IPS-NIHi7 (cell line): ENCODE results near the gene NPR1.
A peak's percentile ranks its signal among the peaks of the same experiment; 100 is the strongest.
"Not testable (repeated sequence)": the region's sequence is repeated elsewhere in the genome, so short reads cannot be mapped to it uniquely, and the experiment has no call there.

Source experiments
- DNase-seq: peaks from one replicate; pipeline ENCODE4 v3.0.0; 2012; ENCODE audit warnings: mixed read lengths; ENCODE audit errors: extremely low spot score

Gene NPR1

GRCh38 chr1:153679337-153680119, 1.0 kb downstream of the NPR1 start:
- DNase-seq, result no peak

- peak; percentile 63 for DNase-seq
Measured at GRCh38 chr1:153680120-153680403, 1.6 kb downstream of the NPR1 start.

- no peak for DNase-seq
Measured at GRCh38 chr1:153682730-153683129, 4.2 kb downstream of the NPR1 start.

- DNase-seq, result no peak
Measured at GRCh38 chr1:153683854-153684253, 5.4 kb downstream of the NPR1 start.

GRCh38 chr1:153684892-153685291, 6.4 kb downstream of the NPR1 start:
- no peak for DNase-seq

- no peak for DNase-seq
Measured at GRCh38 chr1:153685544-153686340, 7.3 kb downstream of the NPR1 start.

GRCh38 chr1:153687346-153688125, 9.0 kb downstream of the NPR1 start:
- no peak for DNase-seq

GRCh38 chr1:153688276-153688675, 9.8 kb downstream of the NPR1 start:
- DNase-seq, result no peak

- DNase-seq, result no peak
Measured at GRCh38 chr1:153688736-153689328, 10.3 kb downstream of the NPR1 start.

- no peak for DNase-seq
Measured at GRCh38 chr1:153693466-153693865, 15.0 kb downstream of the NPR1 start.

- no peak for DNase-seq
Measured at GRCh38 chr1:153696741-153697140, 18.3 kb downstream of the NPR1 start.

- peak; percentile 83 for DNase-seq
Measured at GRCh38 chr1:153697191-153698019, 18.9 kb downstream of the NPR1 start.

- peak; percentile 61 for DNase-seq
Measured at GRCh38 chr1:153698020-153698922, 19.8 kb downstream of the NPR1 start.

GRCh38 chr1:153698923-153699714, 20.6 kb downstream of the NPR1 start:
- DNase-seq, result no peak

GRCh38 chr1:153699768-153700167, 21.3 kb downstream of the NPR1 start:
- DNase-seq, result no peak

- no peak for DNase-seq
Measured at GRCh38 chr1:153705484-153705883, 27.0 kb downstream of the NPR1 start.

GRCh38 chr1:153711026-153711425, 32.5 kb downstream of the NPR1 start:
- no peak for DNase-seq

- DNase-seq, result not testable (repeated sequence)
Measured at GRCh38 chr1:153716211-153716610, 37.7 kb downstream of the NPR1 start.

GRCh38 chr1:153717330-153717729, 38.8 kb downstream of the NPR1 start:
- no peak for DNase-seq
